ENCODE results near the gene AMELX. TPM values are rescaled to one million over a fixed set of nuclear protein-coding genes. Genes with fewer than 3 reads are reported as not detected.

The AMELX gene
- total RNA-seq, 1 donor from 2014 or later: not detected

- no peak overlapping the region for H3K27ac Mint-ChIP-seq
- no peaks in the 10 kb centered on the region for H3K27me3 Mint-ChIP-seq (ENCODE audit: low read depth)
- DNase-seq (ENCODE audit: low spot score): no peak
- H3K4me3 Mint-ChIP-seq (ENCODE audit: low read depth): no peak overlapping the region
- no peaks in the 10 kb centered on the region for H3K4me1 Mint-ChIP-seq (ENCODE audit: low read depth)
- no peaks in the 10 kb centered on the region for H3K36me3 Mint-ChIP-seq (ENCODE audit: low read depth)
- no peaks in the 10 kb centered on the region for H3K9me3 Mint-ChIP-seq
- intact Hi-C loops (cut with micrococcal nuclease): no loop called here
Observed at GRCh38 chrX:11321986-11322385, 28.8 kb downstream of the AMELX start.

GRCh38 chrX:11328134-11328533 is 34.9 kb downstream of the AMELX start:
- Mint-ChIP-seq H3K36me3 (ENCODE audit: low read depth) (no peaks in the 10 kb centered on the region), H3K27ac (no peak overlapping the region), H3K9me3 (no peaks in the 10 kb centered on the region), H3K4me1 (ENCODE audit: low read depth) (no peaks in the 10 kb centered on the region), H3K4me3 (ENCODE audit: low read depth) (no peak overlapping the region), H3K27me3 (ENCODE audit: low read depth) (no peaks in the 10 kb centered on the region)
- intact Hi-C loops (cut with micrococcal nuclease): no loop called here
- DNase-seq (ENCODE audit: low spot score): no peak

- no peaks in the 10 kb centered on the region for H3K36me3 Mint-ChIP-seq (ENCODE audit: low read depth)
- H3K27me3 Mint-ChIP-seq (ENCODE audit: low read depth): no peaks in the 10 kb centered on the region
- no peak for DNase-seq (ENCODE audit: low spot score)
- intact Hi-C loops (cut with micrococcal nuclease): no loop called here
- H3K4me3 Mint-ChIP-seq (ENCODE audit: low read depth): no peak overlapping the region
- H3K9me3 Mint-ChIP-seq: no peaks in the 10 kb centered on the region
- H3K27ac Mint-ChIP-seq: no peak overlapping the region
- no peaks in the 10 kb centered on the region for H3K4me1 Mint-ChIP-seq (ENCODE audit: low read depth)
Observed at GRCh38 chrX:11329021-11329420, 35.8 kb downstream of the AMELX start.

GRCh38 chrX:11331788-11332187 is 38.6 kb downstream of the AMELX start:
- no peaks in the 10 kb centered on the region for H3K36me3 Mint-ChIP-seq (ENCODE audit: low read depth)

GRCh38 chrX:11334165-11334564 is 41.0 kb downstream of the AMELX start:
- intact Hi-C loops (cut with micrococcal nuclease): no loop called here
- Mint-ChIP-seq H3K9me3 (no peaks in the 10 kb centered on the region), H3K27me3 (ENCODE audit: low read depth) (no peaks in the 10 kb centered on the region), H3K4me3 (ENCODE audit: low read depth) (no peak overlapping the region), H3K36me3 (ENCODE audit: low read depth) (no peaks in the 10 kb centered on the region), H3K4me1 (ENCODE audit: low read depth) (no peaks in the 10 kb centered on the region), H3K27ac (no peak overlapping the region)
- no peak for DNase-seq (ENCODE audit: low spot score)

More at GRCh38 chrX:11331788-11332187, 38.6 kb downstream of the AMELX start:
- Mint-ChIP-seq H3K4me3 (ENCODE audit: low read depth) (no peak overlapping the region), H3K9me3 (no peaks in the 10 kb centered on the region), H3K27me3 (ENCODE audit: low read depth) (no peaks in the 10 kb centered on the region), H3K27ac (no peak overlapping the region), H3K4me1 (ENCODE audit: low read depth) (no peaks in the 10 kb centered on the region)
- no peak for DNase-seq (ENCODE audit: low spot score)
- intact Hi-C loops (cut with micrococcal nuclease): no loop called here

GRCh38 chrX:11336201-11336600 is 43.0 kb downstream of the AMELX start:
- intact Hi-C loops (cut with micrococcal nuclease): no loop called here
- DNase-seq (ENCODE audit: low spot score): no peak
- Mint-ChIP-seq H3K27ac (no peak overlapping the region), H3K27me3 (ENCODE audit: low read depth) (no peaks in the 10 kb centered on the region), H3K9me3 (no peaks in the 10 kb centered on the region), H3K36me3 (ENCODE audit: low read depth) (no peaks in the 10 kb centered on the region), H3K4me3 (ENCODE audit: low read depth) (no peak overlapping the region), H3K4me1 (ENCODE audit: low read depth) (peaks cover 2% of the 10 kb centered on the region)

GRCh38 chrX:11337292-11338009 is 44.2 kb downstream of the AMELX start:
- H3K4me1 Mint-ChIP-seq (ENCODE audit: low read depth): peaks cover 5% of the 10 kb centered on the region
- intact Hi-C loops (cut with micrococcal nuclease): no loop called here
- no peaks in the 10 kb centered on the region for H3K9me3 Mint-ChIP-seq
- no peak overlapping the region for H3K27ac Mint-ChIP-seq
- H3K4me3 Mint-ChIP-seq (ENCODE audit: low read depth): no peak overlapping the region
- DNase-seq (ENCODE audit: low spot score): no peak
- no peaks in the 10 kb centered on the region for H3K27me3 Mint-ChIP-seq (ENCODE audit: low read depth)
- no peaks in the 10 kb centered on the region for H3K36me3 Mint-ChIP-seq (ENCODE audit: low read depth)

GRCh38 chrX:11341274-11342201 is 48.3 kb downstream of the AMELX start:
- H3K27me3 Mint-ChIP-seq (ENCODE audit: low read depth): no peaks in the 10 kb centered on the region
- no peak overlapping the region for H3K4me3 Mint-ChIP-seq (ENCODE audit: low read depth)
- H3K4me1 Mint-ChIP-seq (ENCODE audit: low read depth): peaks cover 5% of the 10 kb centered on the region
- no peak overlapping the region for H3K27ac Mint-ChIP-seq
- intact Hi-C loops (cut with micrococcal nuclease): no loop called here
- H3K36me3 Mint-ChIP-seq (ENCODE audit: low read depth): no peaks in the 10 kb centered on the region
- DNase-seq (ENCODE audit: low spot score): no peak
- no peaks in the 10 kb centered on the region for H3K9me3 Mint-ChIP-seq

- H3K36me3 Mint-ChIP-seq (ENCODE audit: low read depth): no peaks in the 10 kb centered on the region
- no peak overlapping the region for H3K27ac Mint-ChIP-seq
- H3K27me3 Mint-ChIP-seq (ENCODE audit: low read depth): no peaks in the 10 kb centered on the region
- H3K9me3 Mint-ChIP-seq: no peaks in the 10 kb centered on the region
- H3K4me3 Mint-ChIP-seq (ENCODE audit: low read depth): no peak overlapping the region
- intact Hi-C loops (cut with micrococcal nuclease): no loop called here
- H3K4me1 Mint-ChIP-seq (ENCODE audit: low read depth): peaks cover 5% of the 10 kb centered on the region
- no peak for DNase-seq (ENCODE audit: low spot score)
Observed at GRCh38 chrX:11342673-11343072, 49.5 kb downstream of the AMELX start.

GRCh38 chrX:11346121-11346682 is 53.0 kb downstream of the AMELX start:
- DNase-seq (ENCODE audit: low spot score): no peak
- intact Hi-C loops (cut with micrococcal nuclease): no loop called here
- H3K36me3 Mint-ChIP-seq (ENCODE audit: low read depth): no peaks in the 10 kb centered on the region
- no peaks in the 10 kb centered on the region for H3K27me3 Mint-ChIP-seq (ENCODE audit: low read depth)
- no peaks in the 10 kb centered on the region for H3K9me3 Mint-ChIP-seq
- H3K4me3 Mint-ChIP-seq (ENCODE audit: low read depth): no peak overlapping the region
- H3K27ac Mint-ChIP-seq: no peak overlapping the region
- H3K4me1 Mint-ChIP-seq (ENCODE audit: low read depth): peaks cover 6% of the 10 kb centered on the region

- H3K9me3 Mint-ChIP-seq: no peaks in the 10 kb centered on the region
- no peak for DNase-seq (ENCODE audit: low spot score)
- no peak overlapping the region for H3K27ac Mint-ChIP-seq
- no peak overlapping the region for H3K4me3 Mint-ChIP-seq (ENCODE audit: low read depth)
- H3K4me1 Mint-ChIP-seq (ENCODE audit: low read depth): peaks cover 4% of the 10 kb centered on the region
- intact Hi-C loops (cut with micrococcal nuclease): no loop called here
- no peaks in the 10 kb centered on the region for H3K36me3 Mint-ChIP-seq (ENCODE audit: low read depth)
- no peaks in the 10 kb centered on the region for H3K27me3 Mint-ChIP-seq (ENCODE audit: low read depth)
Observed at GRCh38 chrX:11347300-11347699, 54.1 kb downstream of the AMELX start.

- H3K4me3 Mint-ChIP-seq (ENCODE audit: low read depth): no peak overlapping the region
- peaks cover 4% of the 10 kb centered on the region for H3K4me1 Mint-ChIP-seq (ENCODE audit: low read depth)
- no peaks in the 10 kb centered on the region for H3K9me3 Mint-ChIP-seq
- no peak for DNase-seq (ENCODE audit: low spot score)
- intact Hi-C loops (cut with micrococcal nuclease): no loop called here
- no peaks in the 10 kb centered on the region for H3K36me3 Mint-ChIP-seq (ENCODE audit: low read depth)
- H3K27me3 Mint-ChIP-seq (ENCODE audit: low read depth): no peaks in the 10 kb centered on the region
- H3K27ac Mint-ChIP-seq: no peak overlapping the region
Observed at GRCh38 chrX:11349020-11349419, 55.8 kb downstream of the AMELX start.
